Epithelial cell of proximal tubule (primary cell): ENCODE data around the gene NPAS4. TPM values are rescaled to one million over a fixed set of nuclear protein-coding genes. Genes with fewer than 3 reads are reported as not detected.
"Not testable (repeated sequence)": the region's sequence is repeated elsewhere in the genome, so short reads cannot be mapped to it uniquely, and the experiment has no call there.

Experiments used
- DNase-seq: peaks from one replicate; pipeline ENCODE4 v3.0.0-alpha.2; 2011; ENCODE audit warnings: low read depth
- H3K4me3 ChIP-seq: 2 replicates; pipeline ENCODE4 v1.5.1; 2011; ENCODE audit warnings: low read depth, mild to moderate bottlenecking, low read length
- total RNA-seq: library from RNA; depleted of rRNA; stranded (reverse); fragments of >200 nt; gene quantifications from 2 replicates; pipeline ENCODE4 v1.2.3, GENCODE V29; 2015
- TF ChIP-seq, protein P1 (sequence below): conservative IDR thresholded peaks from 2 replicates; pipeline ENCODE4 v1.5.1; 2012; ENCODE audit warnings: low read depth, mild to moderate bottlenecking, low read length

Gene NPAS4
- total RNA-seq, 1 donor from 2014 or later = not detected

DNA sequence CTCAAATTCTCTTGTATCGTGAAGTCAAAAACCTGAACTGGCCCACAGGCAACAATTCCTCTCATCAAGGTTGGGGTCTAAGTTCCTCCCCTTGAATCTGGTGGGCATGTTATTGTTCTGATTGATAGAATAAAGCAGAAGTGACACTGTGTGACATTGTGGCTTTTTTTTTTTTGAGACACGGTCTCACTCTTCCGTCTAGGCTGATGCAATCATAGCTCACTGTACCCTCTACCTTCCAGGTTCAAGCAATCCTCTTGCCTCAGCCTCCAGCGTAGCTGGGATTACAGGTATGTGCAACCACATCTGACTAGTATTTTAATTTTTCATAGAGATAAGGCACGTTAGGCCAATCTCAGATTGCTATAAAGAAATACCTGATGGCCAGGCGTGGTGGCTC, 37.0 kb downstream of the NPAS4 start:
- no peak overlapping the region for H3K4me3 ChIP-seq
- TF ChIP-seq, protein P1, sequence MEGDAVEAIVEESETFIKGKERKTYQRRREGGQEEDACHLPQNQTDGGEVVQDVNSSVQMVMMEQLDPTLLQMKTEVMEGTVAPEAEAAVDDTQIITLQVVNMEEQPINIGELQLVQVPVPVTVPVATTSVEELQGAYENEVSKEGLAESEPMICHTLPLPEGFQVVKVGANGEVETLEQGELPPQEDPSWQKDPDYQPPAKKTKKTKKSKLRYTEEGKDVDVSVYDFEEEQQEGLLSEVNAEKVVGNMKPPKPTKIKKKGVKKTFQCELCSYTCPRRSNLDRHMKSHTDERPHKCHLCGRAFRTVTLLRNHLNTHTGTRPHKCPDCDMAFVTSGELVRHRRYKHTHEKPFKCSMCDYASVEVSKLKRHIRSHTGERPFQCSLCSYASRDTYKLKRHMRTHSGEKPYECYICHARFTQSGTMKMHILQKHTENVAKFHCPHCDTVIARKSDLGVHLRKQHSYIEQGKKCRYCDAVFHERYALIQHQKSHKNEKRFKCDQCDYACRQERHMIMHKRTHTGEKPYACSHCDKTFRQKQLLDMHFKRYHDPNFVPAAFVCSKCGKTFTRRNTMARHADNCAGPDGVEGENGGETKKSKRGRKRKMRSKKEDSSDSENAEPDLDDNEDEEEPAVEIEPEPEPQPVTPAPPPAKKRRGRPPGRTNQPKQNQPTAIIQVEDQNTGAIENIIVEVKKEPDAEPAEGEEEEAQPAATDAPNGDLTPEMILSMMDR = no peak
- DNase-seq = no peak

DNA sequence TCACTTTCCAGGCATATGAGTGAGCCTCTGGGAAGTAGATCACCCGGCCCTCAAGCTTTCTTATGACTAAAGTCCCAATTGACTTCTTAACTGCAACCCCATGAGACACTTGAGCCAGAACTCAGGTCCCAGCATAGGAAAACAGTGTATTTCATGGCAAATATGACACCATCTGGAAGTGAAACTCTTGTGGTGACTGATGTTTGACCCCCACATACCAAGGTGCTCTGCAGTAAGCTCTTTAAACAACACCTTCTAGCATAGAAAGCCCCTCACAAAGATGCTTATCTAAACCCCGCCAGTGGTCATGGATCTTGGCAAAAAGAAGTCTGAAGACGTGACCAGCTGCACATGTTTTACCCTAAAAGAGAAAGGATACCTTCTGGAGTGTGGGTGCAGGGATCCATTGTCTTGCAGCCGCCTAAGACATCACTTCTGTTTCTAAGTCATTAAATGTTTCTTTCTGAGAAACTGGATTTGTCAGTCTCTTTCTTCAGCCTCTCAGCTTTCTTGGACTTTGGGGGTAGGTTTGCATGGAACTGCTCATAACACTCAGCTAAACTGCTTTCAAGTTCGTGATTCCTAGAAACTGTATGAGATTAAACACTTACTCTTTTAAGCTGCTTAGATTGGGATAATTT, 38.4 kb downstream of the NPAS4 start:
- DNase-seq = no peak
- no peak overlapping the region for H3K4me3 ChIP-seq
- TF ChIP-seq, protein P1 = no peak

- TF ChIP-seq, protein P1 = no peak
- no peak for DNase-seq
- H3K4me3 ChIP-seq = no peak overlapping the region
Measured at GRCh38 chr11:66462010-66462409, 41.2 kb downstream of the NPAS4 start.

- H3K4me3 ChIP-seq = no peak overlapping the region
- TF ChIP-seq, protein P1 = no peak
- no peak for DNase-seq
Measured at GRCh38 chr11:66462911-66463310, 42.1 kb downstream of the NPAS4 start.

GRCh38 chr11:66464116-66464515, 43.3 kb downstream of the NPAS4 start:
- H3K4me3 ChIP-seq, DNase-seq: not testable (repeated sequence)

GRCh38 chr11:66464916-66465315, 44.1 kb downstream of the NPAS4 start:
- TF ChIP-seq, protein P1 = no peak
- DNase-seq = no peak

DNA sequence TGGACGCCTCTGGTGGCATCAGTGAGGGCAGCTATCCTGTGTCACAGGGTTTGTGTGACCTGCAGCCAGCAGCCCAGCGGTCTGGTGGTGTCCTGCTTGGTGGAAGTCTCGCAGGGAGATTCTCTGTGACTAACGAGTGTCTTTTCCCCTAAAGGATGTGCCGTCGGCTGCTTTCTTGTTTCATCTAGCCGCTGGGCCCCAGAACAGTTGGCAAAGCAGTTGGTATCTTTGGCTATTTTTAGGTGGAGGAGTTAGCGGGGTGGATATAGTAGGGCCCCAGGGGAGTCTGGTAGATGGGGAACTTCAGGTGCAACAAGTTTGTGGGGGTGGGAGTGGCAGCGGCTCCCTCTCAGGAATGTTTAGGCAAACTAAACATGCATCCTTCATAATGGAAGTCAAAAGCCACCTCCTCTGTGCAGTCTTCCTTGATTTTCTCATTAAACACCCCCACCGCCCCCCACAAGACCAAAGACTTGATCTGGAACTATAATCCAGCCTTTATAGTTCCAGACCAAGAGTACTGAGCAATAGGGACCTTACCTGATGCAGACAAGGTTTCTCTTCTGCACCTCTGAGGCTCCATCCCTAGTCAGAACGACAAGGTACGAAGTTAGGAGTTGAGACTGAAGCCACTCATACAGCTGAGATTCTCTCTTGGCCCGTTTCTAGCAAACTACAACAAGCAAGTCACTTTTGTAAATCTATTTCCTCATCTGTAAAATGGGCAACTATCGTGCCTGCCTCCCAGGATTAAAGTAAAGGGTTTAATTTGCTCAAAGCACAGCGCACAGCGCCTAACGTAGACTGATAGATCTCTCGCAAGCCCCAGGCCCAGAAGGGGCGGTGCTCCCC, 44.8 kb downstream of the NPAS4 start:
- no peak for DNase-seq
- H3K4me3 ChIP-seq = peak overlapping the region; percentile 63
- TF ChIP-seq, protein P1 = no peak

More at GRCh38 chr11:66464916-66465315, 44.1 kb downstream of the NPAS4 start:
- no peak overlapping the region for H3K4me3 ChIP-seq
